Type B pancreatic cell (in vitro differentiated cells): ENCODE data around the gene MOBP. TPM values are rescaled to one million over a fixed set of nuclear protein-coding genes. Genes with fewer than 3 reads are reported as not detected.

Source experiments
- DNase-seq: peaks from one replicate; pipeline ENCODE4 v3.0.0; 2021; ENCODE audit warnings: mixed read lengths; ENCODE audit not compliant: unreplicated experiment; ENCODE audit errors: extremely low spot score
- H3K27ac Mint-ChIP-seq: 2 replicates; pipeline ENCODE4 v1.8.0; 2021; ENCODE audit warnings: mild to moderate bottlenecking, mixed read lengths
- H3K27me3 Mint-ChIP-seq: 2 replicates; pipeline ENCODE4 v1.8.0; 2021; ENCODE audit warnings: mixed read lengths
- H3K36me3 Mint-ChIP-seq: 2 replicates; pipeline ENCODE4 v1.8.0; 2021; ENCODE audit warnings: mixed read lengths
- H3K4me1 Mint-ChIP-seq: one replicate; pipeline ENCODE4 v1.8.0; 2021; ENCODE audit warnings: mixed read lengths; ENCODE audit not compliant: unreplicated experiment
- H3K4me3 Mint-ChIP-seq: 2 replicates; pipeline ENCODE4 v1.8.0; 2021; ENCODE audit warnings: mild to moderate bottlenecking, mixed read lengths
- H3K9me3 Mint-ChIP-seq: 2 replicates; pipeline ENCODE4 v1.8.0; 2021; ENCODE audit warnings: mixed read lengths
- total RNA-seq: library from RNA; stranded (reverse); gene quantifications from 2 replicates; pipeline ENCODE4 v1.2.1, GENCODE V29; 2021; ENCODE audit warnings: low replicate concordance
- TF ChIP-seq, protein P1 (sequence below): fragments of 200-600 bp; sonication (generic); conservative IDR thresholded peaks from 2 replicates; pipeline ENCODE4 v1.5.0; 2021; ENCODE audit warnings: antibody characterized with exemption, mild to moderate bottlenecking

The MOBP gene
- total RNA-seq, 1 donor from 2014 or later = not detected

DNA sequence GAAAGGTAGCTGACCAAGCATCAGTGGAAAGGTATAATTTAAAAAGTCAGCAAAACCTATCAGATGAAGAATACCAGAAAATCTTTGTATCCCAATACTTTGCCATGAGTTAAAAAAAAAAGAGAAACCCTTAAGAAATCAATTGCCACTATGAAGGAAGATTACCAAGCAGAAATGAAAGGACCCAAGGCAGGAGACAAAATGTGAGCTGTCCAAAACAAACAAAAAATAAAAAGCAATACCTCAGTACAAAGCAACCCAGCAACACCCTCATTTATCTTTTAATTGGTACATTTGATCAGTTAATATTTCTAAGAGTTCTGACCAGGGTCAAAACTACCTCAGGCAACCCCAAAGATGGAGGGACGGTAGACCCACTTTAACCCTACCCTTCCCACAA is 65.3 kb downstream of the MOBP start:
- Mint-ChIP-seq H3K36me3 (no peaks in the 10 kb centered on the region), H3K9me3 (no peaks in the 10 kb centered on the region), H3K4me1 (no peaks in the 10 kb centered on the region), H3K27ac (no peak overlapping the region), H3K27me3 (peaks cover 30% of the 10 kb centered on the region), H3K4me3 (no peak overlapping the region)
- DNase-seq = no peak
- TF ChIP-seq, protein P1, sequence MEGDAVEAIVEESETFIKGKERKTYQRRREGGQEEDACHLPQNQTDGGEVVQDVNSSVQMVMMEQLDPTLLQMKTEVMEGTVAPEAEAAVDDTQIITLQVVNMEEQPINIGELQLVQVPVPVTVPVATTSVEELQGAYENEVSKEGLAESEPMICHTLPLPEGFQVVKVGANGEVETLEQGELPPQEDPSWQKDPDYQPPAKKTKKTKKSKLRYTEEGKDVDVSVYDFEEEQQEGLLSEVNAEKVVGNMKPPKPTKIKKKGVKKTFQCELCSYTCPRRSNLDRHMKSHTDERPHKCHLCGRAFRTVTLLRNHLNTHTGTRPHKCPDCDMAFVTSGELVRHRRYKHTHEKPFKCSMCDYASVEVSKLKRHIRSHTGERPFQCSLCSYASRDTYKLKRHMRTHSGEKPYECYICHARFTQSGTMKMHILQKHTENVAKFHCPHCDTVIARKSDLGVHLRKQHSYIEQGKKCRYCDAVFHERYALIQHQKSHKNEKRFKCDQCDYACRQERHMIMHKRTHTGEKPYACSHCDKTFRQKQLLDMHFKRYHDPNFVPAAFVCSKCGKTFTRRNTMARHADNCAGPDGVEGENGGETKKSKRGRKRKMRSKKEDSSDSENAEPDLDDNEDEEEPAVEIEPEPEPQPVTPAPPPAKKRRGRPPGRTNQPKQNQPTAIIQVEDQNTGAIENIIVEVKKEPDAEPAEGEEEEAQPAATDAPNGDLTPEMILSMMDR = no peak

DNA sequence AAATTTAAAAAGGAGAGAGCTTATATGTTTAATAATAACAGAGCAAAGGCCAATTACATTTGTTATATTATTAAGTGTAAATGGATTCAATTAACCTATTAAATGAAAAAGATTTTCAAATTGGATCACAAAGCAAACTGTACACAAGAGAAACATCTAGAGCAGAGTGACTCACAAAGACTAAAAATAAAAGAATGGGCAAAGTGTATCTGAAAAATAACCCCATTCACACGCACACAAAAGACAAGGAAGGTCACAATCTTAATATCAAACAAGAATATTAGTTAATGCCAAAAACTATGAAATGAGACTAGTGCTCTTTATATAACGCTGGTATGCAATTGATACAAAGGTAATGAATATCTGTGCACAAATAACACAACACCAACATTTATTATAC is 65.7 kb downstream of the MOBP start:
- Mint-ChIP-seq H3K4me1 (no peaks in the 10 kb centered on the region), H3K9me3 (no peaks in the 10 kb centered on the region), H3K36me3 (no peaks in the 10 kb centered on the region), H3K27ac (no peak overlapping the region), H3K4me3 (no peak overlapping the region), H3K27me3 (peaks cover 30% of the 10 kb centered on the region)
- TF ChIP-seq, protein P1 = no peak
- DNase-seq = no peak

DNA sequence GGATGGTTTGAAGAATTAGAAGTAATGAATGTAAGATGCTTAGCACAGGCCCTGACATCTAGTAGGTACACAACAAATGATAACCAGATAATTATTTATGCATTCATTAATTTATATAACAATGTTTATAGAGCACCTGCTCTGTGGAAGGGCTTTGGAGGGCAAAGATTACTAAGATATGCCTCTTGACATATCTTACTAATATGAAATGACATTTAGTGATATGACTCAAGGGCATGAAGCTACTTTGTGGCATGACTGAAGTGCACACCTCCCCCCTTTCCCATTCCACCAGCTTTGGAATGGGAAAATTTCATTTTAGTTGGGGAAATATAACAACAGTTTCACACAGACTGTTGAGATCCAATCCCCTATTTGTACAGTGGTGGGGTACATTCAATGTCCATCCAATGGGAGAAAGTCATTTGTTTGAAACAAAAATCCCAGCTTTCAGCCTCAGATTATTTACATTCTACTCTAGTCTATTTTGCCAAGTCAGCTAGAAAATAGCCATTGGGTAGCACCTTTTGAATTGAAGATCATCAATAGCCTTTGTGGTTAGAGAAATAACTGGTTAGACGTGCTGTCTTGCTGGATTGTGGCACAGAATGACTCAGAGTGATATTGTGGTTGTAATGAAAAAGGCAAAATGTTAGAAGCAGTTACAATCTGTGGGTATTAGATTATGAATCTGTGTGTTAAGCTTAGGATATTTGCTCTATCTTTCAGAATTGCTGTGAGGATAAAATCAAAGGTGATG is 72.9 kb downstream of the MOBP start:
- TF ChIP-seq, protein P1 = no peak
- Mint-ChIP-seq H3K9me3 (no peaks in the 10 kb centered on the region), H3K4me1 (no peaks in the 10 kb centered on the region), H3K27ac (no peak overlapping the region), H3K4me3 (no peak overlapping the region), H3K36me3 (no peaks in the 10 kb centered on the region), H3K27me3 (peaks cover 11% of the 10 kb centered on the region)
- no peak for DNase-seq

GRCh38 chr3:39541442-39541841 is 74.0 kb downstream of the MOBP start:
- H3K9me3 Mint-ChIP-seq = no peaks in the 10 kb centered on the region
- H3K4me3 Mint-ChIP-seq = no peak overlapping the region
- H3K27me3 Mint-ChIP-seq = peaks cover 5% of the 10 kb centered on the region
- TF ChIP-seq, protein P1 = no peak
- no peak overlapping the region for H3K27ac Mint-ChIP-seq
- H3K36me3 Mint-ChIP-seq = no peaks in the 10 kb centered on the region
- no peaks in the 10 kb centered on the region for H3K4me1 Mint-ChIP-seq
- DNase-seq = no peak

DNA sequence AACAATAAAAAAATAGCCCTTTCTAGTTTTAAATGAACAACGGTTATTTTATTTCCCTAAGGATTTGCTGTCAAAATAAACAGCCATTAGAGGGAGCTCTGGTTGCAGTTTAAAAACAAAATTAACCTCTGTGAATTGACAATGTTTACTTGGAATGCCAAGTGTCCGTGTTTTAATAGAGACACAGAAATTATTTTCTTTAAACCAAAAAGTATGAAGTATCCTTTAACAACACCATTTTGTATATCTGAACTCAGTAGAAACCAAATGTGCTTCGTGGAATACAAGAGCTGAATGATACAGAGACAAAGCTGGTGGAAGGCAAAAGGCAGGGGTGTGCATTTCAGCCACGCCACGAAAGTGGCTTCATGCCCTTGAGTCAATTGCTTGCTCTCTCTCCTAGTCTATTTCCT is 74.4 kb downstream of the MOBP start:
- no peak overlapping the region for H3K27ac Mint-ChIP-seq
- H3K36me3 Mint-ChIP-seq = no peaks in the 10 kb centered on the region
- H3K9me3 Mint-ChIP-seq = no peaks in the 10 kb centered on the region
- no peaks in the 10 kb centered on the region for H3K4me1 Mint-ChIP-seq
- DNase-seq = no peak
- TF ChIP-seq, protein P1 = peak; percentile 72
- peaks cover 5% of the 10 kb centered on the region for H3K27me3 Mint-ChIP-seq
- H3K4me3 Mint-ChIP-seq = no peak overlapping the region
